Gastrocnemius medialis (tissue), 4 donors: ENCODE results near the gene TRAM2. TPM values are rescaled to one million over a fixed set of nuclear protein-coding genes. Genes with fewer than 3 reads are reported as not detected.

Source experiments
- ATAC-seq, 2 donors: fragments of 150-250 bp; one replicate each; pipeline ENCODE4 v1.9.1; 2016
- DNase-seq, 2 donors: peaks; one replicate each; pipeline ENCODE4 v3.0.0-alpha.2; 2019
- H3K27ac ChIP-seq, 4 donors: fragments of 200-600 bp; sonication (generic); 1 replicate in 1 of 4; 2 replicates in 3 of 4; pipeline ENCODE4 v1.5.1; 2016 to 2018; ENCODE audit warnings: mild to moderate bottlenecking in 2 of 4, moderate library complexity in 1 of 4
- H3K27me3 ChIP-seq, 3 donors: fragments of 200-600 bp; sonication (generic) in 2 of 3; 1 replicate in 1 of 3; 2 replicates in 2 of 3; pipeline versions ENCODE4 v1.5.1 to v1.6.0; 2016 to 2019; ENCODE audit warnings: mild to moderate bottlenecking in 1 of 3, moderate library complexity in 1 of 3
- H3K36me3 ChIP-seq, 2 donors: fragments of 200-600 bp; sonication (generic) in 1 of 2; one replicate each; pipeline ENCODE4 v1.5.1; 2017 to 2018
- H3K4me1 ChIP-seq, 2 donors: fragments of 200-600 bp; sonication (generic) in 1 of 2; one replicate each; pipeline ENCODE4 v1.5.1; 2016 to 2017; ENCODE audit warnings: mild to moderate bottlenecking in 2 of 2
- H3K4me3 ChIP-seq, 4 donors: fragments of 200-600 bp; sonication (generic) in 3 of 4; 1 replicate in 1 of 4; 2 replicates in 3 of 4; pipeline ENCODE4 v1.5.1; 2016 to 2019; ENCODE audit warnings: mild to moderate bottlenecking in 2 of 4
- H3K9me3 ChIP-seq, 3 donors: fragments of 200-600 bp; sonication (generic) in 2 of 3; 1 replicate in 1 of 3; 2 replicates in 2 of 3; pipeline ENCODE4 v1.5.1; 2016 to 2019
- POLR2A ChIP-seq, 2 donors: fragments of 450-650 bp; IDR thresholded peaks; one replicate each; pipeline ENCODE4 v1.6.1; 2017; ENCODE audit warnings: antibody characterized with exemption in 2 of 2, mild to moderate bottlenecking in 2 of 2, moderate library complexity in 2 of 2
- in situ Hi-C, 4 donors: fragments of 200-750 bp; cut with MboI; loops; one replicate each; pipeline versions ENCODE4 v1.15.0 to v1.8.0; 2017; ENCODE audit warnings: low sequenced_read_pairs in 4 of 4
- intact Hi-C: fragments of 100-400 bp; cut with DNase I; formaldehyde crosslinking; loops from one replicate; pipeline ENCODE4 v1.15.1; 2023; ENCODE audit warnings: low total_unique reads
- total RNA-seq, 4 donors: library from RNA; depleted of rRNA; stranded (reverse); fragments of >200 nt; gene quantifications; one replicate each; pipeline versions ENCODE4 v1.1.0 to v1.2.3, GENCODE V29; 2016
- TF ChIP-seq, protein P1 (sequence below), 5 experiments: fragments of 450-650 bp in 3 of 5; fragments of 200-600 bp in 2 of 5; sonication (generic) in 2 of 5; IDR thresholded peaks in 4 of 5; conservative IDR thresholded peaks in 1 of 5; 1 replicate in 4 of 5; 2 replicates in 1 of 5; pipeline ENCODE4 v1.5.1; 2016 to 2019; ENCODE audit warnings: antibody characterized with exemption in 5 of 5, mild to moderate bottlenecking in 3 of 5, moderate library complexity in 3 of 5

TRAM2 gene
- total RNA-seq, 4 donors from 2014 or later: 2.4 to 4.5 (median 3.6) TPM

DNA sequence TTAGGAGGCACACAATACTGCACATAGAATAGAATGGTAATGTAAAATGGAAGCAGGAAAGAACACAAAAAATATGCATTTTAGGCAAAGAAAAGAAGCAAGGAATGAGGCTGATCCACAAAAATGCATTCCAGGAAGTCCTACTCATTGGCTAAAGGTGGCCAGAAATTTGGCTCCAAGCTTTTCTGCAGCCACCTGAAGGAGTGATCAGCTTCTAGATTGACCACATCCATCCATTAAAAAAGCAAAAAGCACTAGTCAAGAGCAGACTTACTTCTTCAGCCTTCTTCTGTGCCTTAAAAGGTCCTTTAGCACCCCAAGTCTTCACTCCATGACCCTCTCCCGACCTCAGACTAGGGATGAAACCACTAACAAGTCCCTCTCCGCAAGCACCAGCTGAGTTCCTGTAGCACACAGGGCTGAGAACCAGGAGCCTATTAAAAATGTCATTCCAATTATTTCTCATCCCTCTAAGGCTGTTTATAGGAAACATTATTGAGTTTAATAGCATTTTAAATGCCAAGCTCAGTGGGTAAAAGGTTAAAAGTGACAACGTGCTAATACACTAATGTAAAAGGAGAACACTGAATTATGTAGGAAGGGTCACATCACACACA is 36.5 kb downstream of the TRAM2 start:
- TF ChIP-seq, protein P1, sequence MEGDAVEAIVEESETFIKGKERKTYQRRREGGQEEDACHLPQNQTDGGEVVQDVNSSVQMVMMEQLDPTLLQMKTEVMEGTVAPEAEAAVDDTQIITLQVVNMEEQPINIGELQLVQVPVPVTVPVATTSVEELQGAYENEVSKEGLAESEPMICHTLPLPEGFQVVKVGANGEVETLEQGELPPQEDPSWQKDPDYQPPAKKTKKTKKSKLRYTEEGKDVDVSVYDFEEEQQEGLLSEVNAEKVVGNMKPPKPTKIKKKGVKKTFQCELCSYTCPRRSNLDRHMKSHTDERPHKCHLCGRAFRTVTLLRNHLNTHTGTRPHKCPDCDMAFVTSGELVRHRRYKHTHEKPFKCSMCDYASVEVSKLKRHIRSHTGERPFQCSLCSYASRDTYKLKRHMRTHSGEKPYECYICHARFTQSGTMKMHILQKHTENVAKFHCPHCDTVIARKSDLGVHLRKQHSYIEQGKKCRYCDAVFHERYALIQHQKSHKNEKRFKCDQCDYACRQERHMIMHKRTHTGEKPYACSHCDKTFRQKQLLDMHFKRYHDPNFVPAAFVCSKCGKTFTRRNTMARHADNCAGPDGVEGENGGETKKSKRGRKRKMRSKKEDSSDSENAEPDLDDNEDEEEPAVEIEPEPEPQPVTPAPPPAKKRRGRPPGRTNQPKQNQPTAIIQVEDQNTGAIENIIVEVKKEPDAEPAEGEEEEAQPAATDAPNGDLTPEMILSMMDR (IDR thresholded peaks at IDR 0.05 in 4 of 5, conservative IDR thresholded peaks at IDR 0.05 in 1 of 5): no peak
- TF ChIP-seq POLR2A (IDR thresholded peaks at IDR 0.05): no peak
- Histone ChIP-seq H3K4me3 (no peak overlapping the region), H3K36me3 (no peaks in the 10 kb centered on the region), H3K4me1 (peaks cover 18 to 26% of the 10 kb centered on the region in 2 donors), H3K9me3 (no peaks in the 10 kb centered on the region), H3K27me3 (no peaks in the 10 kb centered on the region), H3K27ac (no peak overlapping the region)
- intact Hi-C loops (no loop called here), in situ Hi-C loops (no loop called here)
- DNase-seq (no peak), ATAC-seq (no peak)

DNA sequence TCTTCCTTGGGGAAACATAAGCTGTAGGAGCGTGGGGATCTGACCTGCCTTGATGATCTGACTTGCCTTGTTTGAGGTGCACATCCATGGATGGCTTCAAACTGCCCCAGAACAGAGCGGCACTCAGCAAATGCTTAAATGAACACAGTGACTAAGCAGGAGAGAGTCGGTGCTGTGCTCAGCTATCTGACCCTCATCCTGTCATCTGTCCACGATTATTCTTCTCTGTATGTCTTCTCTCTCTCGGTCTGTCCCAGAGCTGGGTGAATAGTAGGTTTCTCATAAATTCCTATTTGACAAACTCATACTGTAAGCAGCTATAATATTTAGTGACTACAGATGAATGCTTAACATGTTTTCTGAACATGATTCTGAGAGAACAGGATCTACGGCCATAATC is 37.3 kb downstream of the TRAM2 start:
- Histone ChIP-seq H3K27me3 (no peaks in the 10 kb centered on the region), H3K36me3 (no peaks in the 10 kb centered on the region), H3K4me3 (no peak overlapping the region), H3K27ac (peak overlapping the region in 1 of 4 donors; percentile 23), H3K4me1 (peaks cover 15 to 26% of the 10 kb centered on the region in 2 donors), H3K9me3 (no peaks in the 10 kb centered on the region)
- intact Hi-C loops (no loop called here), in situ Hi-C loops (no loop called here)
- no peak for DNase-seq
- ATAC-seq: no peak
- TF ChIP-seq POLR2A (IDR thresholded peaks at IDR 0.05): no peak
- TF ChIP-seq, protein P1 (IDR thresholded peaks at IDR 0.05 in 4 of 5, conservative IDR thresholded peaks at IDR 0.05 in 1 of 5): no peak

DNA sequence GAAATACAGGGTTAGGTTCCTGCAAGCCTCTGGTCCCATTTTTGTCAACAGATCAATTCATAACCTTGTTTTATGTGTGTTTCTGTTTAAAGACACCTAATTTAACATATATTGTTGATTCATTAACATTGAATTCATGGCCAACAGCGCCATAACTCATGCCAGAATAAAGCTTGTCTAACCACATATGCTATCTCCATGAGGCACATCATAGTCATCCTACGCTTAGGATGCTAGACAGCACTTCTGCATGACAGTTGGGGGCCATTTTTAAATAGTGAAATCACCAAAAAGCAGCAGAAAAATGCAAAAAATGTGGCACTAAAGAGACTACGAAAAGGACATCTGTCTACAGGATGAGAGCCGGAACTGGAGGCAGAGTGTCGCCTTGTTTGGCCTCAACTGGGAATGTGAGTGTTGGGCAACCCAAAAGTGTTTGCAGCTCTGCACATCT is 37.9 kb downstream of the TRAM2 start:
- H3K27me3 ChIP-seq: no peaks in the 10 kb centered on the region
- no peaks in the 10 kb centered on the region for H3K36me3 ChIP-seq
- no peak overlapping the region for H3K4me3 ChIP-seq
- no peak overlapping the region for H3K27ac ChIP-seq
- no peak for DNase-seq
- peaks cover 9 to 23% of the 10 kb centered on the region in 2 donors for H3K4me1 ChIP-seq
- no peak for ATAC-seq
- intact Hi-C loops (no loop called here), in situ Hi-C loops (no loop called here)
- no peak for TF ChIP-seq POLR2A (IDR thresholded peaks at IDR 0.05)
- TF ChIP-seq, protein P1 (IDR thresholded peaks at IDR 0.05 in 4 of 5, conservative IDR thresholded peaks at IDR 0.05 in 1 of 5): no peak
- H3K9me3 ChIP-seq: no peaks in the 10 kb centered on the region

DNA sequence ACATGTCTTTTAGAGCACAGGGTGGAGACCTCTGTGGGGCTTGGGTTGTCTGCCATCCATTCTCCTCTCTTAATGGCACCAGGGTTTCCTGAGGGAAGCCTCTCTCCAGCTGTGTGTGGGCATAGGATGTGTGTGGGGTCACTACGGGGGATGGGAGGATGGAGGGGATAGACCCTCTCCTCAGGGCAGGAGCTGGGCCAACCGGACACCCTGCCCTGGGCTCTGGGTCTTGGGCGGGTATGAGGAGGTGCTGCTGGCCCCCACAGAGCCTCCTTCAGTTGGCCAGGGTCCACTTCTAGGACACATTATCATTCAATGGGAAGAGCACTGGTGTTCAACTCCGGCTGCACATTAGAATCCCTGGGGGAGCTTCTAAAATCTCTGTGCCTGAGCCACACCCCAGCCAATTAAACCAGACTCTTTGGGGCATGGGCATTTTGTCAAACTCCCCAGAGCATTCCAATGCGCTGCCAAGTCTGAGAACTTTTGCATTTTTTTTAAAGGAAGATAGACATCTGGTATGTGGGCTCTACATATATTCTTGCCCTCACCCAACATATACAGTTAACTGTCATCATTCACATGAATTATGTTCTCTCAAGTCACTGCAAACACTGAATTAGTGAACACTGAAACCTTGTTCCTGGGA is 38.5 kb downstream of the TRAM2 start:
- no peak for DNase-seq
- H3K4me1 ChIP-seq: peaks cover 4 to 18% of the 10 kb centered on the region in 2 donors
- no peak for TF ChIP-seq POLR2A (IDR thresholded peaks at IDR 0.05)
- TF ChIP-seq, protein P1 (IDR thresholded peaks at IDR 0.05 in 4 of 5, conservative IDR thresholded peaks at IDR 0.05 in 1 of 5): no peak
- no peaks in the 10 kb centered on the region for H3K36me3 ChIP-seq
- H3K4me3 ChIP-seq: no peak overlapping the region
- in situ Hi-C loops: no loop called here
- ATAC-seq: no peak
- intact Hi-C loops: no loop called here
- no peak overlapping the region for H3K27ac ChIP-seq
- H3K27me3 ChIP-seq: no peaks in the 10 kb centered on the region
- H3K9me3 ChIP-seq: no peaks in the 10 kb centered on the region
